ENCODE data around the gene PRR36. TPM values are rescaled to one million over a fixed set of nuclear protein-coding genes. Genes with fewer than 3 reads are reported as not detected.

Gene PRR36
- total RNA-seq, 2 donors from 2014 or later = 0.22 to 0.37 TPM

- DNase-seq = peak; percentile 77
- Histone ChIP-seq H3K27me3 (peaks cover 5% of the 10 kb centered on the region), H3K9me3 (no peaks in the 10 kb centered on the region), H3K4me3 (peak within 1 kb of the TSS; percentile 53), H3K4me1 (peaks cover 8% of the 10 kb centered on the region), H3K36me3 (no peaks in the 10 kb centered on the region), H3K27ac (no peak within 1 kb of the TSS), H3K9ac (ENCODE audit: low read depth in 2 of 2, low read length in 2 of 2) (peak within 1 kb of the TSS; percentile 34 to 58)
- TF ChIP-seq CTCF (IDR thresholded peaks at IDR 0.05) = no peak
- intact Hi-C loops (cut with DNase I) = no loop called here
Observed at GRCh38 chr19:7888145-7888825, 14.1 kb upstream of the PRR36 start, which contains the start of gene LRRC8E. TSS of gene LRRC8E (plus strand) at chr19:7888510. CDS start at chr19:7895604, 7,094 bp downstream.

- no peak for TF ChIP-seq CTCF (IDR thresholded peaks at IDR 0.05)
- no peak overlapping the region for H3K27ac ChIP-seq
- H3K9me3 ChIP-seq = no peaks in the 10 kb centered on the region
- no peaks in the 10 kb centered on the region for H3K36me3 ChIP-seq
- H3K27me3 ChIP-seq = peaks cover 5% of the 10 kb centered on the region
- no peak overlapping the region for H3K9ac ChIP-seq (ENCODE audit: low read depth in 2 of 2, low read length in 2 of 2)
- no peak overlapping the region for H3K4me3 ChIP-seq
- no peak for DNase-seq
- peaks cover 8% of the 10 kb centered on the region for H3K4me1 ChIP-seq
- intact Hi-C loops (cut with DNase I) = no loop called here
Observed at GRCh38 chr19:7887408-7888144, 13.4 kb upstream of the PRR36 start.

DNA sequence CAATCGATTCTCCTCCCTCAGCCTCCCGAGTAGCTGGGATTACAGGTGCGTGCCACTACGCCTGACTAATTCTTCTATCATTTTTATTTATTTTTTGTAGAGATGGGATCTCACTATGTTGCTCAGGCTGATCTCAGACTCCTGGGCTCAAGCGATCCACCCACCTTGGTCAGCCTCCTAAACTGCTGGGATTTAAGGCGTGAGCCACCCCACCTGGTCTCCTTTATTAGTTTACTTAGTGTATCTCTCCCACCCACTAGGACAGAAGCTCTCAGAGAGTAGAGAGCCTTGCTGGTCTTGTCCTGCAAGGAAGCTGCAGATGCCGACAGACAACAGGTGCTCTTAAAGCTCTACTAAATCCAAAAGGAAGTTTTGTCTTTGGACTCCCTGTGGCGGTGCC, 11.6 kb upstream of the PRR36 start:
- Histone ChIP-seq H3K9me3 (no peaks in the 10 kb centered on the region), H3K4me1 (peaks cover 8% of the 10 kb centered on the region), H3K27me3 (peaks cover 5% of the 10 kb centered on the region), H3K4me3 (no peak overlapping the region), H3K27ac (no peak overlapping the region), H3K9ac (ENCODE audit: low read depth in 2 of 2, low read length in 2 of 2) (no peak overlapping the region), H3K36me3 (no peaks in the 10 kb centered on the region)
- intact Hi-C loops (cut with DNase I) = no loop called here
- no peak for TF ChIP-seq CTCF (IDR thresholded peaks at IDR 0.05)
- no peak for DNase-seq

DNA sequence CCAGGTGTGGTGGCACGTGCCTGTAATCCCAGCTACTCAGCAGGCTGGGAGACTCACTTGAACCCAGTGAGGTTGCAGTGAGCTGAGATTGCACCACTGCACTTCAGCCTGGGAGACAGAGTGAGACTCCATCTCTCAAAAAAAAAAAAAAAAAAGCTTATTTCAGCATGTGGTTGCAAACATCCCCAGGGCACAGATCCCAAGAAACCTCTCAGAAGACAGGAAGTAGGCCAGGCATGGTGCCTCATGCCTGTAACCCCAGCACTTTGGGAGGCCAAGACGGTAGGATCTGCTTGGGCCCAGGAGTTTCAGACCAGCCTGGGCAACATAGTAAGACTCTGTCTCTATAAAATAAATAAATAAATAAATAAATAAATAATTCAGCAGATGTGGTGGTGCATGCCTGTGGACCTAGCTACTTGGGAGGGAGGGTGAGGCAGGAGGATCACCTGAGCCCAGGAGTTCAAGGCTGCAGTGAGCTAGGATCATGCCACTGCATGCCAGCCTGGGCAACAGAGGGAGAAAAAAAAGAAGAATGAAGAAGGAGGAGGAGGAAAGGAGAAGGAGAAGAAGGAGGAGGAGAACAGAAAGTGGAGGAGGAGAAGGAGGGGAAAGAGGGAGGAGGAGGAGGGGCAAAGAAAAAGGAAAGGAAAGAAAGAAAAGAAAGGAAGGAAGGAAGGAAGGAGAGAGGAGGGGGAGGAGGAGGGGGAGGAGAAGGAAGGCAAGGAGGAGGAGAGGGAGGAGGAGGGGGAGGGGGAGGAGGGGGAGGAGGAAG, 9.8 kb upstream of the PRR36 start:
- H3K27ac ChIP-seq = no peak overlapping the region
- H3K36me3 ChIP-seq = no peaks in the 10 kb centered on the region
- peaks cover 8% of the 10 kb centered on the region for H3K4me1 ChIP-seq
- no peak for TF ChIP-seq CTCF (IDR thresholded peaks at IDR 0.05)
- no peak overlapping the region for H3K9ac ChIP-seq (ENCODE audit: low read depth in 2 of 2, low read length in 2 of 2)
- DNase-seq = no peak
- no peaks in the 10 kb centered on the region for H3K9me3 ChIP-seq
- intact Hi-C loops (cut with DNase I) = no loop called here
- no peak overlapping the region for H3K4me3 ChIP-seq
- H3K27me3 ChIP-seq = peaks cover 5% of the 10 kb centered on the region

DNA sequence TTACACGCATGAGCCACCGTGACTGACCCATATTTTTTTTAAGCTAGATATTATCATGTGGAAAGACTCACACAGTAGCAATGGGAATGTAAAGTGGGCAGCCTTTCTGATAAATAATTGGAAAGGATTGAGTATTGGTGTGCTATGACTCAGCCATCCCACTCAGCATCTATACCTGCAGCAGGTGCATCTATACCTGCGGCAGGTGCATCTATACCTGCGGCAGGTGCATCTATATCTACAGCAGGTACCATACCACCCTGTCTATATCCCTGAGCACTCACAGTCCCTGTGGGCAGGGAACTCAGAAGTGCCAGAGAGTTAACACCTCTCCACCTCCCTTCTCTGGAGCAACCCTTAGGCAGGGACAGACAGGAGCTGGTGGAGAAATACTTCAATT, 8.9 kb upstream of the PRR36 start:
- intact Hi-C loops (cut with DNase I) = no loop called here
- H3K27ac ChIP-seq = no peak overlapping the region
- H3K36me3 ChIP-seq = no peaks in the 10 kb centered on the region
- TF ChIP-seq CTCF (IDR thresholded peaks at IDR 0.05) = no peak
- no peaks in the 10 kb centered on the region for H3K9me3 ChIP-seq
- no peak overlapping the region for H3K4me3 ChIP-seq
- H3K4me1 ChIP-seq = peaks cover 5% of the 10 kb centered on the region
- H3K27me3 ChIP-seq = no peaks in the 10 kb centered on the region
- no peak overlapping the region for H3K9ac ChIP-seq (ENCODE audit: low read depth in 2 of 2, low read length in 2 of 2)
- no peak for DNase-seq

All from colonic mucosa (tissue), 4 donors.